OCI-LY7 (cell line): ENCODE data around the gene UBFD1. TPM values are rescaled to one million over a fixed set of nuclear protein-coding genes. Genes with fewer than 3 reads are reported as not detected.

Source experiments
- BruUV-seq: library from RNA; stranded (reverse); fragments of 400-500 nt; replicated peaks from 2 replicates; lab custom pipeline; 2021; lab: Mats Ljungman, UMichigan
- CTCF ChIA-PET: fragments of 300-600 bp; sonication (Branson Sonifier 250); formaldehyde crosslinking; loops from one replicate; lab custom pipeline; 2022; ENCODE audit warnings: antibody characterized with exemption; ENCODE audit not compliant: unreplicated experiment; lab: Charles Lee
- POLR2A ChIA-PET: fragments of 300-600 bp; sonication (Branson Sonifier 250); formaldehyde crosslinking; loops from one replicate; lab custom pipeline; 2022; ENCODE audit warnings: antibody characterized with exemption; lab: Charles Lee
- DNase-seq: peaks from one replicate; pipeline ENCODE4 v3.0.0-alpha.2; 2015; ENCODE audit warnings: low spot score
- H2AFZ ChIP-seq: fragments of 200-600 bp; sonication (generic), shearing (Covaris generic); 2 replicates; pipeline ENCODE4 v1.6.1; 2014; ENCODE audit warnings: mild to moderate bottlenecking, antibody characterized with exemption, low read length, moderate library complexity
- H3K27ac ChIP-seq: fragments of 200-600 bp; sonication (generic); 2 replicates; pipeline ENCODE4 v1.5.1; 2014; ENCODE audit warnings: mixed run types, low read depth, mild to moderate bottlenecking, moderate library complexity, low read length, inconsistent platforms; ENCODE audit not compliant: poor library complexity, severe bottlenecking
- H3K36me3 ChIP-seq: fragments of 200-600 bp; sonication (generic); 2 replicates; pipeline ENCODE4 v1.6.1; 2014; ENCODE audit warnings: mild to moderate bottlenecking, antibody characterized with exemption, low read length, moderate library complexity, mixed read lengths; ENCODE audit not compliant: insufficient read depth
- H3K4me1 ChIP-seq: fragments of 200-600 bp; sonication (generic); 2 replicates; pipeline ENCODE4 v1.5.1; 2014; ENCODE audit warnings: mild to moderate bottlenecking, low read length; ENCODE audit not compliant: insufficient read depth, poor library complexity, severe bottlenecking
- H3K4me2 ChIP-seq: fragments of 200-600 bp; sonication (generic); 2 replicates; pipeline ENCODE4 v1.6.1; 2014; ENCODE audit warnings: mild to moderate bottlenecking, low read length
- H3K4me3 ChIP-seq: fragments of 200-600 bp; sonication (generic); 2 replicates; pipeline ENCODE4 v1.5.1; 2014; ENCODE audit warnings: mild to moderate bottlenecking, low read depth, low read length; ENCODE audit not compliant: poor library complexity, severe bottlenecking
- H3K79me2 ChIP-seq: fragments of 200-600 bp; sonication (generic); 2 replicates; pipeline ENCODE4 v1.6.1; 2016; ENCODE audit warnings: low read depth, mild to moderate bottlenecking, low read length, moderate library complexity, mixed read lengths; ENCODE audit not compliant: insufficient read depth
- H3K9me2 ChIP-seq: fragments of 200-600 bp; sonication (generic); 2 replicates; pipeline ENCODE4 v1.6.1; 2016; ENCODE audit warnings: mild to moderate bottlenecking, low read length, mixed read lengths; ENCODE audit not compliant: insufficient read depth
- H3K9me3 ChIP-seq: fragments of 200-600 bp; sonication (generic); 2 replicates; pipeline ENCODE4 v1.6.1; 2014; ENCODE audit warnings: mild to moderate bottlenecking, mixed run types, low read length, mixed read lengths
- H4K20me1 ChIP-seq: fragments of 200-600 bp; sonication (generic); 2 replicates; pipeline ENCODE4 v1.6.1; 2014; ENCODE audit warnings: mild to moderate bottlenecking, antibody characterized with exemption, low read length, moderate library complexity, mixed read lengths; ENCODE audit not compliant: insufficient read depth
- EZH2phosphoT487 ChIP-seq: fragments of 200-600 bp; sonication (generic); IDR thresholded peaks from 2 replicates; pipeline ENCODE4 v1.6.1; 2018; ENCODE audit warnings: low read depth, borderline replicate concordance, mild to moderate bottlenecking, mixed run types, antibody characterized with exemption, low read length, moderate library complexity, mixed read lengths
- intact Hi-C: fragments of 100-400 bp; cut with micrococcal nuclease; formaldehyde crosslinking; loops from one replicate; pipeline ENCODE4 v1.10.0; 2022; ENCODE audit not compliant: unreplicated experiment
- total RNA-seq, 2 experiments: library from RNA; depleted of rRNA in 1 of 2; stranded (reverse); fragments of >200 nt in 1 of 2; shearing (Covaris generic) in 1 of 2; gene quantifications; 2 replicates each; pipeline ENCODE4 v1.2.3, GENCODE V29; 2014 to 2022
- TF ChIP-seq, protein P1 (sequence below): fragments of 200-600 bp; sonication (generic); conservative IDR thresholded peaks from 2 replicates; pipeline ENCODE4 v1.5.1; 2014; ENCODE audit warnings: mild to moderate bottlenecking, antibody characterized with exemption, low read length, moderate library complexity, mixed read lengths

UBFD1 gene
- total RNA-seq, 2 experiments from 2014 or later: 42.4 to 67.1 TPM

DNA sequence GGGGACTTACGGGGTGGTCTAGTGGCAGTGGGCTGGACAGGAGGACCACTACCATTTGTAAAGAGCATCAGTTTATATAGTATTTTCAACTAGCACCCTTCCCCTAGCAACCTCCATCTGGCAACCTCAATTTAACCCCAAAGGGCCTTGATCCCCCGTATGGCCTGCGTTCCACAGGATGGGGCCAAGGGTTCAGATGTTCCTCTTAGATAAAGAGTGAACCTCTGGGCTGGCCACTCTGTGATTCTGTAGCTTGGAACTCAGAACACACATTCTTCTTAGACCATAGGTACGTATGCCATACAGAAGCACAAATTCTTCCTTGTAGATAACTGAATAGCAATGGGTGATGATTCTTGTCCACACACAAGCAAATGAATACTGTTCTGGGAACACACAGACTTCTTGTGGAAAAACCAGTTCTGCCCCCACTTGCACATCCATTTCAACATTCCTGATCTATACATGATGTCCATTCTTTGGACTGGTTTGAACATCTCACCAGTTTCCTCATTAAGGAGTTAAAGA is 45.3 kb upstream of the UBFD1 start:
- DNase-seq: no peak
- TF ChIP-seq, protein P1, sequence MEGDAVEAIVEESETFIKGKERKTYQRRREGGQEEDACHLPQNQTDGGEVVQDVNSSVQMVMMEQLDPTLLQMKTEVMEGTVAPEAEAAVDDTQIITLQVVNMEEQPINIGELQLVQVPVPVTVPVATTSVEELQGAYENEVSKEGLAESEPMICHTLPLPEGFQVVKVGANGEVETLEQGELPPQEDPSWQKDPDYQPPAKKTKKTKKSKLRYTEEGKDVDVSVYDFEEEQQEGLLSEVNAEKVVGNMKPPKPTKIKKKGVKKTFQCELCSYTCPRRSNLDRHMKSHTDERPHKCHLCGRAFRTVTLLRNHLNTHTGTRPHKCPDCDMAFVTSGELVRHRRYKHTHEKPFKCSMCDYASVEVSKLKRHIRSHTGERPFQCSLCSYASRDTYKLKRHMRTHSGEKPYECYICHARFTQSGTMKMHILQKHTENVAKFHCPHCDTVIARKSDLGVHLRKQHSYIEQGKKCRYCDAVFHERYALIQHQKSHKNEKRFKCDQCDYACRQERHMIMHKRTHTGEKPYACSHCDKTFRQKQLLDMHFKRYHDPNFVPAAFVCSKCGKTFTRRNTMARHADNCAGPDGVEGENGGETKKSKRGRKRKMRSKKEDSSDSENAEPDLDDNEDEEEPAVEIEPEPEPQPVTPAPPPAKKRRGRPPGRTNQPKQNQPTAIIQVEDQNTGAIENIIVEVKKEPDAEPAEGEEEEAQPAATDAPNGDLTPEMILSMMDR: no peak
- no peak for TF ChIP-seq EZH2phosphoT487
- ChIA-PET CTCF (no interaction called here), POLR2A (no interaction called here)
- H2AFZ ChIP-seq: 0 out of 2 replicates have a peak overlapping the region, but pooled peaks have one; percentile 4
- intact Hi-C loops: loop anchor here (10.0 kb wide), 1 partner anchor 353 kb away; no protein-coding TSS in a partner anchor
- peaks cover 64% of the 10 kb centered on the region for H3K4me1 ChIP-seq
- peak overlapping the region; percentile 97 for H3K4me2 ChIP-seq
- peak overlapping the region; percentile 91 for H3K27ac ChIP-seq
- H3K9me2 ChIP-seq: no peaks in the 10 kb centered on the region
- BruUV-seq: no TSS peak
- H3K36me3 ChIP-seq: peaks cover 33% of the 10 kb centered on the region
- peaks cover 36% of the 10 kb centered on the region for H3K79me2 ChIP-seq
- H4K20me1 ChIP-seq: peaks cover 20% of the 10 kb centered on the region
- peaks cover 4% of the 10 kb centered on the region; the same call in 1 of the 2 replicates for H3K9me3 ChIP-seq
- no peak overlapping the region for H3K4me3 ChIP-seq

DNA sequence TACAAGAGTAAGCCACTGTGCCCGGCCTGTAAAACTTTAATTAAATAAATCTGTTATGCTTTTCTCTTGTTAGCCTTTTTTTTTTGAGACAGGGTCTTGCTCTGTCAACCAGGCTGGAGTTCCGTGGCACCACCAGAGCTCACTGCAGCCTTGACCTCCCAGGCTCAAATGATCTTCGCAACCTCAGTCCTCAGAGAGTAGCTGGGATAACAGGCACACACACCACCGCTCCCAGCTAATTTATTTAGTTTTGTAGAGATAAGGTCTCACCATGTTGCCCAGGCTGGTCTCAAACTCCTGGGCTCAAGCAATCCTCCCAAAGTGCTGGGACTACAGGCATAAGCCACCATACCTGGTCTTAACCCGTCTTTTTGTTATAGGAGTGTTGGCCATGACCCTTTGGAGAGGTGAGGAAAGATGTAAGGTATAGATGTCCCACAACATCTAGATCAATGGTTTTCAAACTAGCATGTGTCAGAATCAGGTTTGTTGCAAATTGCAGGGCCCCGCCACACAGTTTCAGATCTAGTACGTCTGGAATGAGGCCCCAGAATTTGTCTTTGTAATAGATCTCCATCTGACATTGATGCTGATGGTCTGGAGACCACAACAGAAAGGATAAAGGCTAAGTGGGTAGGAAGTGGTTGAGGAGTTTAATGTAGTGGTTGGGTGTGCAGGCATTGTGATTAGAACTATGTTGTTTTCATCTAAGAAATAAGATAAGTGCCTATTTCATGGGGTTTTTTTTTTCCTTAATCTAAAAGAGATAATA is 43.0 kb upstream of the UBFD1 start:
- Histone ChIP-seq H3K4me1 (peaks cover 84% of the 10 kb centered on the region), H3K4me2 (no peak overlapping the region), H3K27ac (peak overlapping the region; percentile 100), H3K4me3 (no peak overlapping the region), H2AFZ (no peak overlapping the region), H3K9me2 (no peaks in the 10 kb centered on the region), H4K20me1 (peaks cover 2% of the 10 kb centered on the region; the same call in 1 of the 2 replicates), H3K9me3 (peaks cover 2% of the 10 kb centered on the region; the same call in 1 of the 2 replicates), H3K36me3 (peaks cover 13% of the 10 kb centered on the region), H3K79me2 (peaks cover 13% of the 10 kb centered on the region)
- intact Hi-C loops: loop anchor here (10.0 kb wide), 1 partner anchor 350 kb away; no protein-coding TSS in a partner anchor
- peak; percentile 32 for DNase-seq
- no TSS peak for BruUV-seq
- POLR2A ChIA-PET: interaction anchor here (0.6 to 0.8 kb wide), 2 partner anchors 14 to 18 kb away, joined by 3 to 4 read pairs; no protein-coding TSS in a partner anchor
- no peak for TF ChIP-seq EZH2phosphoT487
- TF ChIP-seq, protein P1: no peak
- CTCF ChIA-PET: no interaction called here
